OCI-LY7 (cell line): ENCODE results near the gene LDLRAD4.

Experiments used
- EZH2phosphoT487 ChIP-seq: fragments of 200-600 bp; sonication (generic); IDR thresholded peaks from 2 replicates; pipeline ENCODE4 v1.6.1; 2018; ENCODE audit warnings: low read depth, borderline replicate concordance, mild to moderate bottlenecking, mixed run types, antibody characterized with exemption, low read length, moderate library complexity, mixed read lengths
- TF ChIP-seq, protein P1 (sequence below): fragments of 200-600 bp; sonication (generic); conservative IDR thresholded peaks from 2 replicates; pipeline ENCODE4 v1.5.1; 2014; ENCODE audit warnings: mild to moderate bottlenecking, antibody characterized with exemption, low read length, moderate library complexity, mixed read lengths

DNA sequence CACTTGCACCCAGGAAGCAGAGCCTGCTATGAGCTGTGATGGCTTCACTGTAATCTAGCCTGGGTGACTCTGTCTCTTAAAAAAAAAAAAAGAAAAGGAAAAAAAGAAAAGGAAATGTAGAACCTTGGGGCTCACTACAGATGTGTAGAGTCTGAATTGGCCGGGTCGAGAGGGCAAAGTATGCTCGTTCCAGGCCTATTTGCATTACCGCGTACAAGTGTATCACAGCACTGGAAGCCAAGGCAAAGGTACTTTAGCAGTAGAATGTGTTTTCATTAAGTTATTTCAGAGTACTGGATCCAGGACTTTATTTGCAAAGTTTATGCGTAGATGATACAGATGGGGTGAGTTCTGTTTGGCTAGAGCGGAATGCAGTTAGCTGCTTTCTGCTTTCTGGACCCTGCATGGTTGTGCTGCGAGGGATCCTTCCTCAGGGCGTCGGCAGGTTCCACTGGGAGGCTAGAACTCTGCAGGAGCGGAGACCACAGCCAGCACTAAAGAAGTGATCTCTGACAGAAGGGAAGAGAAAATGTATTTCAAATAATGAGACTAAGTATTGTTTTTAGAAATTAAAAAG lies 51.8 kb downstream of the LDLRAD4 start:
- TF ChIP-seq, protein P1, sequence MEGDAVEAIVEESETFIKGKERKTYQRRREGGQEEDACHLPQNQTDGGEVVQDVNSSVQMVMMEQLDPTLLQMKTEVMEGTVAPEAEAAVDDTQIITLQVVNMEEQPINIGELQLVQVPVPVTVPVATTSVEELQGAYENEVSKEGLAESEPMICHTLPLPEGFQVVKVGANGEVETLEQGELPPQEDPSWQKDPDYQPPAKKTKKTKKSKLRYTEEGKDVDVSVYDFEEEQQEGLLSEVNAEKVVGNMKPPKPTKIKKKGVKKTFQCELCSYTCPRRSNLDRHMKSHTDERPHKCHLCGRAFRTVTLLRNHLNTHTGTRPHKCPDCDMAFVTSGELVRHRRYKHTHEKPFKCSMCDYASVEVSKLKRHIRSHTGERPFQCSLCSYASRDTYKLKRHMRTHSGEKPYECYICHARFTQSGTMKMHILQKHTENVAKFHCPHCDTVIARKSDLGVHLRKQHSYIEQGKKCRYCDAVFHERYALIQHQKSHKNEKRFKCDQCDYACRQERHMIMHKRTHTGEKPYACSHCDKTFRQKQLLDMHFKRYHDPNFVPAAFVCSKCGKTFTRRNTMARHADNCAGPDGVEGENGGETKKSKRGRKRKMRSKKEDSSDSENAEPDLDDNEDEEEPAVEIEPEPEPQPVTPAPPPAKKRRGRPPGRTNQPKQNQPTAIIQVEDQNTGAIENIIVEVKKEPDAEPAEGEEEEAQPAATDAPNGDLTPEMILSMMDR: no peak
- TF ChIP-seq EZH2phosphoT487: no peak
